GM23338 (cell line): ENCODE data around the gene PIP5K1C. TPM values are rescaled to one million over a fixed set of nuclear protein-coding genes. Genes with fewer than 3 reads are reported as not detected.

Experiments used
- ATAC-seq: fragments of 200-7000 bp; cut with Tn5 transposase; 3 replicates; pipeline ENCODE4 v1.9.1; 2020
- DNase-seq: peaks from one replicate; pipeline ENCODE4 v3.0.0-alpha.2; 2015; ENCODE audit warnings: low spot score
- H2AFZ ChIP-seq: fragments of 200-600 bp; sonication (generic); 2 replicates; pipeline ENCODE4 v1.8.0; 2016; ENCODE audit warnings: antibody characterized with exemption, mild to moderate bottlenecking, moderate library complexity
- H3F3A ChIP-seq: fragments of 200-600 bp; sonication (generic); replicated peaks from 2 replicates; pipeline ENCODE4 v1.8.0; 2017; ENCODE audit warnings: antibody characterized with exemption, mixed run types, low read depth
- H3K27ac ChIP-seq: fragments of 200-600 bp; sonication (generic); 2 replicates; pipeline ENCODE4 v1.6.1; 2016; ENCODE audit warnings: low read depth
- H3K27me3 ChIP-seq: fragments of 200-600 bp; sonication (generic); 2 replicates; pipeline ENCODE4 v1.8.0; 2016; ENCODE audit warnings: mild to moderate bottlenecking, mixed run types, moderate library complexity; ENCODE audit not compliant: insufficient read depth
- H3K36me3 ChIP-seq: fragments of 200-600 bp; sonication (generic); 2 replicates; pipeline ENCODE4 v1.8.0; 2016; ENCODE audit warnings: mild to moderate bottlenecking; ENCODE audit not compliant: insufficient read depth
- H3K4me1 ChIP-seq: fragments of 200-600 bp; sonication (generic); 2 replicates; pipeline ENCODE4 v1.8.0; 2016; ENCODE audit warnings: mild to moderate bottlenecking, moderate library complexity; ENCODE audit not compliant: insufficient read depth
- H3K4me2 ChIP-seq: fragments of 200-600 bp; sonication (generic); 2 replicates; pipeline ENCODE4 v1.7.1; 2017; ENCODE audit warnings: mixed run types
- H3K4me3 ChIP-seq: fragments of 200-600 bp; sonication (generic); 2 replicates; pipeline ENCODE4 v1.6.1; 2016; ENCODE audit warnings: mixed run types
- H3K79me2 ChIP-seq: fragments of 200-600 bp; sonication (generic); replicated peaks from 2 replicates; pipeline ENCODE4 v1.8.0; 2017; ENCODE audit warnings: mild to moderate bottlenecking; ENCODE audit not compliant: insufficient read depth
- H3K9me2 ChIP-seq: fragments of 200-600 bp; sonication (generic); 2 replicates; pipeline ENCODE4 v1.8.0; 2017; ENCODE audit not compliant: insufficient read depth
- H4K20me1 ChIP-seq: fragments of 200-600 bp; sonication (generic); replicated peaks from 2 replicates; pipeline ENCODE4 v1.8.0; 2017; ENCODE audit warnings: mild to moderate bottlenecking; ENCODE audit not compliant: insufficient read depth
- H3K27ac Mint-ChIP-seq: 2 replicates; pipeline ENCODE4 v1.8.0; 2020; ENCODE audit warnings: inconsistent platforms, mild to moderate bottlenecking, moderate library complexity, mixed read lengths
- H3K27me3 Mint-ChIP-seq: 3 replicates; pipeline ENCODE4 v1.8.0; 2022; ENCODE audit warnings: low read depth, mild to moderate bottlenecking, moderate library complexity, mixed read lengths, inconsistent platforms; ENCODE audit not compliant: insufficient read depth, poor library complexity
- H3K36me3 Mint-ChIP-seq: 3 replicates; pipeline ENCODE4 v1.8.0; 2021; ENCODE audit warnings: low read depth, mild to moderate bottlenecking, inconsistent platforms, moderate library complexity, mixed read lengths
- H3K4me1 Mint-ChIP-seq: 3 replicates; pipeline ENCODE4 v1.8.0; 2020; ENCODE audit warnings: mild to moderate bottlenecking, inconsistent platforms, mixed read lengths
- H3K4me3 Mint-ChIP-seq: 3 replicates; pipeline ENCODE4 v1.8.0; 2021; ENCODE audit warnings: moderate library complexity, mild to moderate bottlenecking, inconsistent platforms, mixed read lengths
- H3K9me3 Mint-ChIP-seq: 3 replicates; pipeline ENCODE4 v1.8.0; 2020; ENCODE audit warnings: moderate library complexity, mild to moderate bottlenecking, inconsistent platforms, mixed read lengths
- EZH2 ChIP-seq: fragments of 200-600 bp; sonication (generic); IDR thresholded peaks from one replicate; pipeline ENCODE4 v1.8.0; 2017; ENCODE audit warnings: antibody characterized with exemption, mild to moderate bottlenecking, low read depth; ENCODE audit not compliant: unreplicated experiment
- EZH2phosphoT487 ChIP-seq: fragments of 200-600 bp; sonication (generic); IDR thresholded peaks from one replicate; pipeline ENCODE4 v1.8.1; 2018; ENCODE audit warnings: antibody characterized with exemption; ENCODE audit not compliant: unreplicated experiment
- JUNB ChIP-seq: IDR thresholded peaks from one replicate; pipeline ENCODE4 v1.6.1; 2016; ENCODE audit warnings: antibody characterized with exemption; ENCODE audit not compliant: unreplicated experiment
- NANOG ChIP-seq: IDR thresholded peaks from 2 replicates; pipeline ENCODE4 v1.6.1; 2016; ENCODE audit warnings: antibody characterized with exemption, borderline replicate concordance
- POLR2AphosphoS5 ChIP-seq: IDR thresholded peaks from 2 replicates; pipeline ENCODE4 v1.6.1; 2016; ENCODE audit warnings: antibody characterized with exemption, low read depth
- STAT1 ChIP-seq: IDR thresholded peaks from one replicate; pipeline ENCODE4 v1.6.1; 2016; ENCODE audit warnings: antibody characterized with exemption; ENCODE audit not compliant: unreplicated experiment
- ZNF114 ChIP-seq: fragments of 250-450 bp; sonication (Bioruptor Pico); IDR thresholded peaks from 2 replicates; pipeline ENCODE4 v1.5.0; 2020; ENCODE audit warnings: mild to moderate bottlenecking, moderate library complexity
- ZNF331 ChIP-seq: fragments of 250-450 bp; sonication (Bioruptor Pico); IDR thresholded peaks from 2 replicates; pipeline ENCODE4 v1.5.0; 2020; ENCODE audit warnings: low read depth, mild to moderate bottlenecking, moderate library complexity
- polyA plus RNA-seq: library from polyadenylated mRNA; unstranded; fragments of >200 nt; fragmentation: Nextera tagmentation; extraction: Ambion mirVana; gene quantifications from 2 replicates; pipeline ENCODE4 v1.2.1, GENCODE V29; 2016
- total RNA-seq: library from RNA; depleted of rRNA; stranded (reverse); fragments of >200 nt; shearing (Covaris generic); gene quantifications from 2 replicates; pipeline ENCODE4 v1.2.3, GENCODE V29; 2014
- TF ChIP-seq, protein P1 (sequence below): IDR thresholded peaks from 2 replicates; pipeline ENCODE4 v1.6.1; 2016; ENCODE audit warnings: antibody characterized with exemption
- TF ChIP-seq, protein P2 (sequence below), 2 experiments: fragments of 200-600 bp in 1 of 2; sonication (generic) in 1 of 2; conservative IDR thresholded peaks; 2 replicates each; pipeline versions ENCODE4 v1.5.1 to v1.6.1; 2016 to 2017; ENCODE audit warnings: antibody characterized with exemption in 2 of 2, low read depth in 2 of 2, mild to moderate bottlenecking in 2 of 2, moderate library complexity in 1 of 2
- TF ChIP-seq, protein P3 (sequence below): IDR thresholded peaks from one replicate; pipeline ENCODE4 v1.6.1; 2018; ENCODE audit warnings: antibody characterized with exemption; ENCODE audit not compliant: unreplicated experiment

PIP5K1C gene
- total and polyA plus RNA-seq, 2 experiments from 2014 or later, result 11.8 to 46.7 TPM

DNA sequence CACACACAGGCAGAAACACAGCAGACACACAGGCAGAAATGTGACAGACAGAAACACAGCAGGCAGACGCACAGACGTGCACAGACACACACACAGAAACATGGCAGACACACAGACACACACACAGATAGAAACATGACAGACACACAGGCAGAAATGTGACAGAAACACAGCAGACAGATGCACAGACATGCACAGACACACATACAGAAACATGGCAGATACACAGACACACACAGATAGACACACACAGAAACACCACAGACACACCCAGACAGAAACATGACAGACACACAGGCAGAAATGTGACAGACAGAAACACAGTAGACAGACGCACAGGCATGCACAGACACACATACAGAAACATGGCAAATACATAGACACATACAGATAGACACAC is 94.9 kb downstream of the PIP5K1C start:
- peaks cover 11% of the 10 kb centered on the region for H3K4me1 Mint-ChIP-seq
- no peaks in the 10 kb centered on the region for H4K20me1 ChIP-seq
- no peaks in the 10 kb centered on the region for H3K79me2 ChIP-seq
- H3K4me3 Mint-ChIP-seq, result no peak overlapping the region
- H2AFZ ChIP-seq, result no peak overlapping the region
- H3K4me1 ChIP-seq, result peaks cover 10% of the 10 kb centered on the region
- H3K27me3 Mint-ChIP-seq, result peaks cover 10% of the 10 kb centered on the region
- H3K27ac ChIP-seq, result no peak overlapping the region
- ATAC-seq, result no peak
- peaks cover 4% of the 10 kb centered on the region; the same call in 1 of the 2 replicates for H3F3A ChIP-seq
- no peaks in the 10 kb centered on the region for H3K36me3 ChIP-seq
- TF ChIP-seq STAT1, result no peak
- TF ChIP-seq, protein P1, sequence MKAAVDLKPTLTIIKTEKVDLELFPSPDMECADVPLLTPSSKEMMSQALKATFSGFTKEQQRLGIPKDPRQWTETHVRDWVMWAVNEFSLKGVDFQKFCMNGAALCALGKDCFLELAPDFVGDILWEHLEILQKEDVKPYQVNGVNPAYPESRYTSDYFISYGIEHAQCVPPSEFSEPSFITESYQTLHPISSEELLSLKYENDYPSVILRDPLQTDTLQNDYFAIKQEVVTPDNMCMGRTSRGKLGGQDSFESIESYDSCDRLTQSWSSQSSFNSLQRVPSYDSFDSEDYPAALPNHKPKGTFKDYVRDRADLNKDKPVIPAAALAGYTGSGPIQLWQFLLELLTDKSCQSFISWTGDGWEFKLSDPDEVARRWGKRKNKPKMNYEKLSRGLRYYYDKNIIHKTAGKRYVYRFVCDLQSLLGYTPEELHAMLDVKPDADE, result no peak
- no peak for TF ChIP-seq POLR2AphosphoS5
- TF ChIP-seq JUNB, result no peak
- TF ChIP-seq, protein P2, sequence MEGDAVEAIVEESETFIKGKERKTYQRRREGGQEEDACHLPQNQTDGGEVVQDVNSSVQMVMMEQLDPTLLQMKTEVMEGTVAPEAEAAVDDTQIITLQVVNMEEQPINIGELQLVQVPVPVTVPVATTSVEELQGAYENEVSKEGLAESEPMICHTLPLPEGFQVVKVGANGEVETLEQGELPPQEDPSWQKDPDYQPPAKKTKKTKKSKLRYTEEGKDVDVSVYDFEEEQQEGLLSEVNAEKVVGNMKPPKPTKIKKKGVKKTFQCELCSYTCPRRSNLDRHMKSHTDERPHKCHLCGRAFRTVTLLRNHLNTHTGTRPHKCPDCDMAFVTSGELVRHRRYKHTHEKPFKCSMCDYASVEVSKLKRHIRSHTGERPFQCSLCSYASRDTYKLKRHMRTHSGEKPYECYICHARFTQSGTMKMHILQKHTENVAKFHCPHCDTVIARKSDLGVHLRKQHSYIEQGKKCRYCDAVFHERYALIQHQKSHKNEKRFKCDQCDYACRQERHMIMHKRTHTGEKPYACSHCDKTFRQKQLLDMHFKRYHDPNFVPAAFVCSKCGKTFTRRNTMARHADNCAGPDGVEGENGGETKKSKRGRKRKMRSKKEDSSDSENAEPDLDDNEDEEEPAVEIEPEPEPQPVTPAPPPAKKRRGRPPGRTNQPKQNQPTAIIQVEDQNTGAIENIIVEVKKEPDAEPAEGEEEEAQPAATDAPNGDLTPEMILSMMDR (conservative IDR thresholded peaks at IDR 0.05; ENCODE audit: low read depth in 2 of 2), result no peak
- TF ChIP-seq, protein P3, sequence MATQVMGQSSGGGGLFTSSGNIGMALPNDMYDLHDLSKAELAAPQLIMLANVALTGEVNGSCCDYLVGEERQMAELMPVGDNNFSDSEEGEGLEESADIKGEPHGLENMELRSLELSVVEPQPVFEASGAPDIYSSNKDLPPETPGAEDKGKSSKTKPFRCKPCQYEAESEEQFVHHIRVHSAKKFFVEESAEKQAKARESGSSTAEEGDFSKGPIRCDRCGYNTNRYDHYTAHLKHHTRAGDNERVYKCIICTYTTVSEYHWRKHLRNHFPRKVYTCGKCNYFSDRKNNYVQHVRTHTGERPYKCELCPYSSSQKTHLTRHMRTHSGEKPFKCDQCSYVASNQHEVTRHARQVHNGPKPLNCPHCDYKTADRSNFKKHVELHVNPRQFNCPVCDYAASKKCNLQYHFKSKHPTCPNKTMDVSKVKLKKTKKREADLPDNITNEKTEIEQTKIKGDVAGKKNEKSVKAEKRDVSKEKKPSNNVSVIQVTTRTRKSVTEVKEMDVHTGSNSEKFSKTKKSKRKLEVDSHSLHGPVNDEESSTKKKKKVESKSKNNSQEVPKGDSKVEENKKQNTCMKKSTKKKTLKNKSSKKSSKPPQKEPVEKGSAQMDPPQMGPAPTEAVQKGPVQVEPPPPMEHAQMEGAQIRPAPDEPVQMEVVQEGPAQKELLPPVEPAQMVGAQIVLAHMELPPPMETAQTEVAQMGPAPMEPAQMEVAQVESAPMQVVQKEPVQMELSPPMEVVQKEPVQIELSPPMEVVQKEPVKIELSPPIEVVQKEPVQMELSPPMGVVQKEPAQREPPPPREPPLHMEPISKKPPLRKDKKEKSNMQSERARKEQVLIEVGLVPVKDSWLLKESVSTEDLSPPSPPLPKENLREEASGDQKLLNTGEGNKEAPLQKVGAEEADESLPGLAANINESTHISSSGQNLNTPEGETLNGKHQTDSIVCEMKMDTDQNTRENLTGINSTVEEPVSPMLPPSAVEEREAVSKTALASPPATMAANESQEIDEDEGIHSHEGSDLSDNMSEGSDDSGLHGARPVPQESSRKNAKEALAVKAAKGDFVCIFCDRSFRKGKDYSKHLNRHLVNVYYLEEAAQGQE, result no peak
- TF ChIP-seq EZH2, result no peak
- TF ChIP-seq ZNF331, result no peak
- no peak for TF ChIP-seq EZH2phosphoT487
- H3K27me3 ChIP-seq, result peaks cover 11% of the 10 kb centered on the region
- peaks cover 5% of the 10 kb centered on the region; the same call in 2 of the 3 replicates for H3K36me3 Mint-ChIP-seq
- H3K4me2 ChIP-seq, result no peak overlapping the region; the same call in 1 of the 2 replicates
- no peak overlapping the region for H3K27ac Mint-ChIP-seq
- H3K9me3 Mint-ChIP-seq, result no peaks in the 10 kb centered on the region
- no peak for DNase-seq
- no peaks in the 10 kb centered on the region for H3K9me2 ChIP-seq
- no peak overlapping the region for H3K4me3 ChIP-seq

- Histone ChIP-seq H3K79me2 (no peaks in the 10 kb centered on the region), H3K9me2 (no peaks in the 10 kb centered on the region), H4K20me1 (no peaks in the 10 kb centered on the region), H3K4me3 (no peak overlapping the region), H3K4me2 (no peak overlapping the region), H2AFZ (no peak overlapping the region), H3K27ac (no peak overlapping the region), H3K36me3 (no peaks in the 10 kb centered on the region), H3F3A (peaks cover 4% of the 10 kb centered on the region; the same call in 1 of the 2 replicates), H3K4me1 (peaks cover 10% of the 10 kb centered on the region), H3K27me3 (peaks cover 11% of the 10 kb centered on the region)
- Mint-ChIP-seq H3K27ac (no peak overlapping the region), H3K9me3 (no peaks in the 10 kb centered on the region), H3K4me3 (no peak overlapping the region), H3K36me3 (peaks cover 4% of the 10 kb centered on the region; the same call in 1 of the 3 replicates), H3K27me3 (peaks cover 10% of the 10 kb centered on the region), H3K4me1 (peaks cover 11% of the 10 kb centered on the region)
- ATAC-seq (no peak), DNase-seq (no peak)
- TF ChIP-seq ZNF114 (no peak), NANOG (no peak), POLR2AphosphoS5 (no peak)
- TF ChIP-seq, protein P3, result no peak
- TF ChIP-seq, protein P2 (conservative IDR thresholded peaks at IDR 0.05; ENCODE audit: low read depth in 2 of 2), result no peak
Measured at GRCh38 chr19:3604987-3605343, 95.3 kb downstream of the PIP5K1C start.
